KMS-11 (cell line): Measurements from ENCODE around the gene FGB.

ENCODE experiments used
- H2AFZ ChIP-seq: fragments of 200-600 bp; sonication (generic); 2 replicates; pipeline ENCODE4 v1.6.1; 2016; ENCODE audit warnings: antibody characterized with exemption, mixed run types, low read depth
- H3K27ac ChIP-seq: fragments of 200-600 bp; sonication (generic); 2 replicates; pipeline ENCODE4 v1.6.1; 2016; ENCODE audit warnings: mild to moderate bottlenecking, mixed run types
- H3K27me3 ChIP-seq: fragments of 200-600 bp; sonication (generic); 2 replicates; pipeline ENCODE4 v1.6.1; 2017; ENCODE audit warnings: mild to moderate bottlenecking, low read depth, mixed run types, moderate library complexity; ENCODE audit not compliant: insufficient read depth
- H3K36me3 ChIP-seq: fragments of 200-600 bp; sonication (generic); 2 replicates; pipeline ENCODE4 v1.6.1; 2017; ENCODE audit warnings: mild to moderate bottlenecking, mixed run types; ENCODE audit not compliant: insufficient read depth
- H3K4me1 ChIP-seq: fragments of 200-600 bp; sonication (generic); 2 replicates; pipeline ENCODE4 v1.6.1; 2016; ENCODE audit warnings: mild to moderate bottlenecking, low read depth, mixed run types; ENCODE audit not compliant: poor library complexity, severe bottlenecking
- H3K4me2 ChIP-seq: fragments of 200-600 bp; sonication (generic); 2 replicates; pipeline ENCODE4 v1.7.0; 2016; ENCODE audit warnings: mild to moderate bottlenecking, mixed run types
- H3K4me3 ChIP-seq: fragments of 200-600 bp; sonication (generic); IDR thresholded peaks from 2 replicates; pipeline ENCODE4 v1.6.1; 2017; ENCODE audit warnings: low read depth, low read length, mixed read lengths; ENCODE audit not compliant: insufficient read depth
- H3K79me2 ChIP-seq: fragments of 200-600 bp; sonication (generic); 2 replicates; pipeline ENCODE4 v1.6.1; 2016; ENCODE audit warnings: low read depth, mixed run types; ENCODE audit not compliant: insufficient read depth
- H3K9ac ChIP-seq: fragments of 200-600 bp; sonication (generic); 2 replicates; pipeline ENCODE4 v1.6.1; 2016; ENCODE audit warnings: mild to moderate bottlenecking, mixed run types
- H4K20me1 ChIP-seq: fragments of 200-600 bp; sonication (generic); 2 replicates; pipeline ENCODE4 v1.6.1; 2016; ENCODE audit warnings: mild to moderate bottlenecking, mixed run types; ENCODE audit not compliant: insufficient read depth
- TF ChIP-seq, protein P1 (sequence below): fragments of 200-600 bp; sonication (generic); conservative IDR thresholded peaks from 2 replicates; pipeline ENCODE4 v1.6.1; 2017; ENCODE audit warnings: low read depth, mild to moderate bottlenecking, antibody characterized with exemption, low read length, moderate library complexity, mixed read lengths

Gene FGB

GRCh38 chr4:154577324-154577723, 14.5 kb downstream of the FGB start:
- Histone ChIP-seq H4K20me1 (no peaks in the 10 kb centered on the region), H3K27me3 (no peaks in the 10 kb centered on the region), H2AFZ (no peak overlapping the region), H3K4me1 (no peaks in the 10 kb centered on the region), H3K9ac (no peak overlapping the region), H3K27ac (no peak overlapping the region), H3K4me2 (no peak overlapping the region), H3K4me3 (no peak overlapping the region), H3K36me3 (no peaks in the 10 kb centered on the region), H3K79me2 (no peaks in the 10 kb centered on the region)
- TF ChIP-seq, protein P1, sequence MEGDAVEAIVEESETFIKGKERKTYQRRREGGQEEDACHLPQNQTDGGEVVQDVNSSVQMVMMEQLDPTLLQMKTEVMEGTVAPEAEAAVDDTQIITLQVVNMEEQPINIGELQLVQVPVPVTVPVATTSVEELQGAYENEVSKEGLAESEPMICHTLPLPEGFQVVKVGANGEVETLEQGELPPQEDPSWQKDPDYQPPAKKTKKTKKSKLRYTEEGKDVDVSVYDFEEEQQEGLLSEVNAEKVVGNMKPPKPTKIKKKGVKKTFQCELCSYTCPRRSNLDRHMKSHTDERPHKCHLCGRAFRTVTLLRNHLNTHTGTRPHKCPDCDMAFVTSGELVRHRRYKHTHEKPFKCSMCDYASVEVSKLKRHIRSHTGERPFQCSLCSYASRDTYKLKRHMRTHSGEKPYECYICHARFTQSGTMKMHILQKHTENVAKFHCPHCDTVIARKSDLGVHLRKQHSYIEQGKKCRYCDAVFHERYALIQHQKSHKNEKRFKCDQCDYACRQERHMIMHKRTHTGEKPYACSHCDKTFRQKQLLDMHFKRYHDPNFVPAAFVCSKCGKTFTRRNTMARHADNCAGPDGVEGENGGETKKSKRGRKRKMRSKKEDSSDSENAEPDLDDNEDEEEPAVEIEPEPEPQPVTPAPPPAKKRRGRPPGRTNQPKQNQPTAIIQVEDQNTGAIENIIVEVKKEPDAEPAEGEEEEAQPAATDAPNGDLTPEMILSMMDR = no peak

- TF ChIP-seq, protein P1 = no peak
- Histone ChIP-seq H2AFZ (no peak overlapping the region), H3K4me2 (no peak overlapping the region), H3K36me3 (no peaks in the 10 kb centered on the region), H3K9ac (no peak overlapping the region), H3K27ac (no peak overlapping the region), H3K79me2 (no peaks in the 10 kb centered on the region), H3K4me3 (no peak overlapping the region), H3K4me1 (no peaks in the 10 kb centered on the region), H4K20me1 (no peaks in the 10 kb centered on the region), H3K27me3 (no peaks in the 10 kb centered on the region)
These were observed 16.1 kb downstream of the FGB start for GRCh38 chr4:154578919-154579318.

- Histone ChIP-seq H3K4me2 (no peak overlapping the region), H3K79me2 (no peaks in the 10 kb centered on the region), H3K9ac (no peak overlapping the region), H3K27me3 (no peaks in the 10 kb centered on the region), H2AFZ (no peak overlapping the region), H4K20me1 (no peaks in the 10 kb centered on the region), H3K4me1 (no peaks in the 10 kb centered on the region), H3K4me3 (no peak overlapping the region), H3K36me3 (no peaks in the 10 kb centered on the region), H3K27ac (no peak overlapping the region)
- TF ChIP-seq, protein P1 = no peak
These were observed 17.1 kb downstream of the FGB start for GRCh38 chr4:154579927-154580326.

DNA sequence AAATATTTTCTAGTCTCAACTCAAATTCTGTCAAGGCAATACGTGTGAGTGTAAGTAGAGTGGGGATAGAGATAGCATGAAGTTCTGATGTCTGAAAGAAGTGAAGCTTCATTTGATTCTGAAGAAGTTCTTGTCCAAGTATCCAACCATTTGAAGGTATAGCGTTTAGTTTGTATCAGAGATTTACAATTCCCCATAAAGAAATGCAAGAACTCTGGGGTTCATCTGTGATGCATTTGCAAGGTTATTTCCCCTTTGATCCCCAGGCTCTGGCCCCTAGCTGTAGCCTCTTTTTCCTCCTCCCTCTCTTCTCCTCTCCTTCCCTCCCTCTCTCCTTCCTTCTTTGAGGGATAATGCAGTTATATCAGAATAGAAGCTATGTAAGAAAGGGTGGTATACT, 19.9 kb downstream of the FGB start:
- H4K20me1 ChIP-seq = no peaks in the 10 kb centered on the region
- H2AFZ ChIP-seq = no peak overlapping the region
- H3K4me2 ChIP-seq = no peak overlapping the region
- H3K79me2 ChIP-seq = no peaks in the 10 kb centered on the region
- no peaks in the 10 kb centered on the region for H3K36me3 ChIP-seq
- H3K9ac ChIP-seq = no peak overlapping the region
- no peak overlapping the region for H3K27ac ChIP-seq
- no peak overlapping the region for H3K4me3 ChIP-seq
- no peaks in the 10 kb centered on the region for H3K27me3 ChIP-seq
- TF ChIP-seq, protein P1 = no peak
- H3K4me1 ChIP-seq = no peaks in the 10 kb centered on the region
